Ectodermal cell (in vitro differentiated cells): ENCODE measurements around the gene ZNF486. TPM values are rescaled to one million over a fixed set of nuclear protein-coding genes. Genes with fewer than 3 reads are reported as not detected.
A peak's percentile ranks its signal among the peaks of the same experiment; 100 is the strongest.
"Not testable (repeated sequence)": the region's sequence is repeated elsewhere in the genome, so short reads cannot be mapped to it uniquely, and the experiment has no call there.

ENCODE experiments used
- H3K27ac ChIP-seq: 2 replicates; pipeline ENCODE4 v1.7.0; 2013; ENCODE audit warnings: mild to moderate bottlenecking, low read depth, low read length; ENCODE audit not compliant: insufficient read depth, poor library complexity, severe bottlenecking
- H3K27me3 ChIP-seq: 2 replicates; pipeline ENCODE4 v1.7.0; 2013; ENCODE audit warnings: mild to moderate bottlenecking, low read length; ENCODE audit not compliant: insufficient read depth, control insufficient read depth, poor library complexity, severe bottlenecking
- H3K36me3 ChIP-seq: one replicate; pipeline ENCODE4 v1.7.0; 2013; ENCODE audit warnings: low read length; ENCODE audit not compliant: control insufficient read depth, insufficient read depth
- H3K4me1 ChIP-seq: one replicate; pipeline ENCODE4 v1.7.0; 2013; ENCODE audit warnings: low read length; ENCODE audit not compliant: control insufficient read depth, insufficient read depth
- H3K4me3 ChIP-seq: 2 replicates; pipeline ENCODE4 v1.7.0; 2013; ENCODE audit warnings: low read depth, low read length, control low read depth; ENCODE audit not compliant: insufficient read depth
- H3K9me3 ChIP-seq: 2 replicates; pipeline ENCODE4 v1.7.0; 2013; ENCODE audit warnings: mild to moderate bottlenecking, low read length, moderate library complexity; ENCODE audit not compliant: control insufficient read depth
- WGBS, 2 experiments: methylation state at CpG; one replicate each; pipeline ENCODE4 v1.1.7; 2013; ENCODE audit warnings: missing lambda C conversion rate in 2 of 2; 5-methylcytosine and 5-hydroxymethylcytosine counted together
- polyA plus RNA-seq, 4 experiments: library from polyadenylated mRNA; stranded (reverse); fragments of 50-300 nt; gene quantifications; one replicate each; pipeline ENCODE4 v1.2.3, GENCODE V29; 2013

Gene ZNF486
- 15.3 TPM for polyA plus RNA-seq (2013, experiment 1 of 4)
- 19.3 TPM for polyA plus RNA-seq (2013, experiment 2 of 4)
- polyA plus RNA-seq (2013, experiment 3 of 4), result 10.9 TPM
- 12.7 TPM for polyA plus RNA-seq (2013, experiment 4 of 4)

DNA sequence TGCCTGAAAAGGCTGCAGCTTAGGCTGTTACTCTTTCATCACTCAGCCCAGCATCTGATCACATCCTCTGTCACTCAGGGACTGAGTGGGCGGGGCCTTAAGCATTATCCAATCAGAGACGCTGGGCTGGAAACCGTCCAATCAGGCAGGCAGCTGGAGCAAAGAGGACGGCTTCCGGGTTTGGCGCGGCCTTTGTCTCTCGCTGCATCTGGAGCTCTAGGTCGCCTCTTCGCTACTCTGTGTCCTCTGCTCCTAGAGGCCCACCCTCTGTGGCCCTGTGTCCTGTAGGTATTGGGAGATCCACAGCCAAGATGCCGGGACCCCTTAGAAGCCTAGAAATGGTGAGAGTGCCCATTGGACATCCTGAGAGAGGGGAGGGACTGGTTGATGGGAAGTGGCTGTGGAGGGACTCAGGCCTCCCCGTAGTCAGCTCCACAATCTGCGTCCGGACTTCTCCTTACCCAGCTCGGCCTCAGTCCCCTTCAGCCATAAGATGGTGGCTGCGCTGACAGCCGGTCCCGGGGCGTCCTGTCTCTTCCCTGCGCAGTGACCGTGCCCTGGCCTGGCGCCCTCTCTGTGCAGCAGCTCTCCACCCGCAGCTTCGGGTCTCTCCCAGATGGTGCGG lies at the start of gene ZNF486:
TSS of gene ZNF486 (plus strand) at position 195 of the 625 bp plus-strand sequence. CDS start at position 312, 117 bp downstream.
- Histone ChIP-seq H3K36me3 (peaks cover 23% of the 10 kb centered on the region), H3K9me3 (no peaks in the 10 kb centered on the region), H3K4me3 (peak within 1 kb of the TSS; percentile 61), H3K27ac (peak within 1 kb of the TSS; percentile 94), H3K27me3 (no peaks in the 10 kb centered on the region), H3K4me1 (no peaks in the 10 kb centered on the region)
- WGBS, 2 experiments, result 7 to 9% methylated on average over 25 of the region's 25 CpGs

DNA sequence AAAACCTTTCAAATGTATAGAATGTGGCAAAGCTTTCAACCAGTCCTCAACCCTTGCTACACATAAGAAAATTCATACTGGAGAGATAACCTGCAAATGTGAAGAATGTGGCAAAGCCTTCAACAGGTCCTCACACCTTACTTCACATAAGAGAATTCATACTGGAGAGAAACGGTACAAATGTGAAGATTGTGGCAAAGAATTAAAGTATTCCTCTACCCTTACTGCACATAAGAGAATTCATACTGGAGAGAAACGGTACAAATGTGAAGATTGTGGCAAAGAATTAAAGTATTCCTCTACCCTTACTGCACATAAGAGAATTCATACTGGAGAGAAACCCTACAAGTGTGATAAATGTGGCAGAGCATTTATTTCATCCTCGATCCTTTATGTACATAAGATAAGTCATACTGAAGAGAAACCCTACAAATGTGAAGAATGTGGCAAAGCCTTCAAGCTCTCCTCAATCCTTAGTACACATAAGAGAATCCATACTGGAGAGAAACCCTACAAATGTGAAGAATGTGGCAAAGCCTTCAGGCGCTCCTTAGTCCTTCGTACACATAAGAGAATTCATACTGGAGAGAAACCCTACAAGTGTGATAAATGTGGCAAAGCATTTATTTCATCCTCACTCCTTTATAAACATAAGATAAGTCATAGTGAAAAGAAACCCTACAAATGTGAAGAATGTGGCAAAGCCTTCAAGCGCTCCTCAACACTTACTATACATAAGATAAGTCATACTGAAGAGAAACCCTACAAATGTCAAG lies 48.8 kb upstream of the ZNF486 start:
- H3K36me3 ChIP-seq, result peaks cover 89% of the 10 kb centered on the region
- peaks cover 27% of the 10 kb centered on the region for H3K9me3 ChIP-seq
- WGBS, 2 experiments, result 96 to 100% methylated on average over 3 to 4 of the region's 6 CpGs
- not testable (repeated sequence) for H3K27me3 ChIP-seq, H3K27ac ChIP-seq, H3K4me3 ChIP-seq, H3K4me1 ChIP-seq

DNA sequence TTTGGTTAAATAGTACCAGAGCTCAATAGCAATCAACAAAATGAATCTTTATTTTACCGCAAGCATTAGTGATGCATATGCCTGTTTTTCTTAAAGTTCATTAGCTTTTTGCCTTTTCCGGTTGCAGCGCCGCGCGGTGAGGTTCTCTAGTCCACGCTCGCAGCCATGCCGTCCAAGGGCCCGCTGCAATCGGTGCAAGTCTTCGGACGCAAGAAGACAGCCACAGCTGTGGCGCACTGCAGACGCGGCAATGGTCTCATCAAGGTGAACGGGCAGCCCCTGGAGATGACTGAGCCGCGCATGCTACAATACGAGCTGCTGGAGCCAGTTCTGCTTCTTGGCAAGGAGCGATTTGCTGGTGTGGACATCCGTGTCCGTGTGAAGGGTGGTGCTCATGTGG lies 42.1 kb upstream of the ZNF486 start:
- peaks cover 60% of the 10 kb centered on the region for H3K36me3 ChIP-seq

DNA sequence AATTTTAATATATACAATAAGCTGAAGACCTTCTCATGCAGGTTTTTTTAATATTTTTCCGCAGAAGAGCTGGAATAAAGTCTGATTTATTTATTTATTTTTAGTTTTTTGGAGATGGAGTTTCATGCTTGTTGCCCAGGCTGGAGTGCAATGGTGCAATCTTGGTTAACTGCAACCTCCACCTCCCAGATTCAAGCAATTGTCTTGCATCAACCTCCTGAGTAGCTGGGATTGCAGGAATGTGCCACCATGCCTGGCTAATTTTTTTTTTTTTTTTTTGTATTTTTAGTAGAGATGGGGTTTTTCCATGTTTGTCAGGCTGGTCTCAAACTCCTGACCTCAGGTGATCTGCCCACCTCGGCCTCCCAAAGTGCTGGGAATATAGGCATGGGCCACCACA lies 34.1 kb upstream of the ZNF486 start:
- not testable (repeated sequence) for H3K9me3 ChIP-seq, H3K36me3 ChIP-seq
- 91 to 96% methylated on average over 2 of the region's 2 CpGs for WGBS, 2 experiments

More for the DNA sequence above, 42.1 kb upstream of the ZNF486 start:
- H3K4me3 ChIP-seq, result no peak overlapping the region
- no peaks in the 10 kb centered on the region for H3K4me1 ChIP-seq
- H3K27ac ChIP-seq, result no peak overlapping the region
- 96% methylated on average over 23 of the region's 23 CpGs for WGBS, 2 experiments
- H3K27me3 ChIP-seq, result no peaks in the 10 kb centered on the region
- H3K9me3 ChIP-seq, result peaks cover 7% of the 10 kb centered on the region

DNA sequence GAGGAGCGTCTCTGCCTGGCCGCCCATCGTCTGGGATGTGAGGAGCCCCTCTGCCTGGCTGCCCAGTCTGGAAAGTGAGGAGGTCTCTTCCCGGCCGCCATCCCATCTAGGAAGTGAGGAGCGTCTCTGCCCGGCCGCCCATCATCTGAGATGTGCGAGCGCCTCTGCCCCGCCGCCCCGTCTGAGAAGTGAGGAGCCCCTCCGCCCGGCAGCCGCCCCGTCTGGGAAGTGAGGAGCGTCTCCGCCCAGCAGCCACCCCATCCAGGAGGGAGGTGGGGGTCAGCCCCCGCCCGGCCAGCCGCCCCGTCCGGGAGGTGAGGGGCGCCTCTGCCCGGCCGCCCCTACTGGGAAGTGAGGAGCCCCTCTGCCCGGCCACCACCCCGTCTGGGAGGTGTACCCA lies 29.3 kb upstream of the ZNF486 start:
- H3K27me3 ChIP-seq, H3K9me3 ChIP-seq, H3K36me3 ChIP-seq, H3K27ac ChIP-seq, H3K4me3 ChIP-seq, H3K4me1 ChIP-seq: not testable (repeated sequence)
- 95 to 96% methylated on average over 19 to 20 of the region's 29 CpGs for WGBS, 2 experiments

More for the DNA sequence above, 34.1 kb upstream of the ZNF486 start:
- H3K4me1 ChIP-seq, H3K27me3 ChIP-seq, H3K4me3 ChIP-seq, H3K27ac ChIP-seq: not testable (repeated sequence)

DNA sequence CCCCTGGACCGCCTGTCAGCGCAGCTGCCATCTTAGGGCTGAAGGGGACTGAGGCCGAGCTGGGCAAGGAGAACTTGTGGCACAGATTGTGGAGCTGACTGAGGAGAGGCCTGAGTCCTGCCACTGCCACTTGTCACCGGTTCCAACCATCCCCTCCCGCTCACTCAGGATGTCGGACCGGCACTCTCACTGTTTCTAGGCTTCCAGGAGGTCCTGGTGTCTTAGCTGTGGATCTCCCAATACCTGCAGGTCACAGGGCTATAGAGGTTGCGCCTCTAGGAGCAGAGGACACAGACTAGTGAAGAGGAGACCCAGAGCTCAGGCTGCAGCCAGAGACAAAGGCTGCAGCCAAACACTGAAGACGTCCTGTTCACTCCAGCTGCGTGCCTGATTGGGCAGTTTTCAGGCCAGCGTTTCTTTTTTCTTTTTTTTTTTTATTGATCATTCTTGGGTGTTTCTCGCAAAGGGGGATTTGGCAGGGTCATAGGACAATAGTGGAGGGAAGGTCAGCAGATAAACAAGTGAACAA lies 15.3 kb upstream of the ZNF486 start:
- H3K36me3 ChIP-seq, result no peaks in the 10 kb centered on the region
- H3K4me3 ChIP-seq, result no peak overlapping the region
- H3K9me3 ChIP-seq, result no peaks in the 10 kb centered on the region
- H3K27ac ChIP-seq, result peak overlapping the region; percentile 84
- 82 to 85% methylated on average over 11 of the region's 12 CpGs for WGBS, 2 experiments
- peaks cover 8% of the 10 kb centered on the region for H3K4me1 ChIP-seq
- H3K27me3 ChIP-seq, result no peaks in the 10 kb centered on the region

DNA sequence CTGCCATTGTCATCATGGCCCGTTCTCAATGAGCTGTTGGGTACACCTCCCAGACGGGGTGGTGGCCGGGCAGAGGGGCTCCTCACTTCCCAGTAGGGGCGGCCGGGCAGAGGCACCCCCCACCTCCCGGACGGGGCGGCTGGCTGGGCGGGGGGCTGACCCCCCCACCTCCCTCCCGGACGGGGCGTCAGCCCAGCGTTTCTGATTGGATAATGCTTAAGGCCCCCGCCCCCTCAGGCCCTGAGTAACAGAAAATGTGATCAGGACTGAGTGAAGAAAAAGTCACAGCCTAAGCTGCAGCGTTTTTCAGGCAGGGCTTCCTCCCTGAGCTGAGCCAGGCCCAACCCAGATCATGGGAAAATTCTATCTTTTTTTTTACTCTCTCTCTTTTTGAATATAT lies 14.5 kb upstream of the ZNF486 start:
- H3K36me3 ChIP-seq, H3K9me3 ChIP-seq, H3K27ac ChIP-seq, H3K4me1 ChIP-seq, H3K27me3 ChIP-seq, H3K4me3 ChIP-seq: not testable (repeated sequence)
- 58 to 72% methylated on average over 12 of the region's 15 CpGs for WGBS, 2 experiments

DNA sequence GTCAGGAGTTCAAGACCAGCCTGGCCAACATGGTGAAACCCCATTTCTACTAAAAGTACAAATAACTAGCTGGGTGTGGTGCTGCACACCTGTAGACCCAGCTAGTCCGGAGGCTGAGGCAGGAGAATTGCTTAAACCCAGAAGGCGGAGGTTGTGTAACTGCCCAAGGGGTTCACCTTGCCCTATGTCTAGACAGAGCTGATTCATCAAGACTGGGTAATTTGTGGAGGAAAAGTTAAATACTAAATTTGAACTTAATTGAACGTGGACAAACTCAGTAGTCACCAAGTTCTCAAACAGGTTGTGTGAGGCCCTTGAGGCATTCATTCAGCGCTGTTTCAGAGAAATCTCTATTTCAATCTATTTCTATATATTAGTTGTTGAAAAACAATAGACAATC lies 13.7 kb upstream of the ZNF486 start:
- Histone ChIP-seq H3K4me1 (peaks cover 8% of the 10 kb centered on the region), H3K27ac (no peak overlapping the region), H3K36me3 (no peaks in the 10 kb centered on the region), H3K27me3 (no peaks in the 10 kb centered on the region), H3K4me3 (no peak overlapping the region), H3K9me3 (no peaks in the 10 kb centered on the region)
- 94 to 96% methylated on average over 4 of the region's 4 CpGs for WGBS, 2 experiments

DNA sequence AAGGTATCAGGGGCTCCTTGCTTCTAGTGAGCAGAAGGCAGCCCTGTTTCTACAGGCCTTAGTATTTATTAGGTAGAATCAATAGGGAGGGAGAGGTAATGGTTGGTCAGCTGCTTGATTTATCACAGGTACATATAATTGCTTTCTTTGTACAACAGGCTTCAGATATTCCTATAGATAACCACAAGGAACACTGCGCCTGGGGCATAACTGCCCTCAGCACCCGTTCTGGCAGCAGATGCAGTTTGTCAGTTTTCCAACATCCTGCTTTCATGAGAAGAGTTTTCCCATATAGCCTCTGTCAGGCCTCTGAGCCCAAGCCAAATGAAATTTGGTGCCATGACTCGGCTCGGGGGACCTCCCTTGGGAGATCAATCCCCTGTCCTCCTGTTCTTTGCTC lies 12.4 kb upstream of the ZNF486 start:
- H3K36me3 ChIP-seq, result no peaks in the 10 kb centered on the region
- no peak overlapping the region for H3K4me3 ChIP-seq
- no peaks in the 10 kb centered on the region for H3K9me3 ChIP-seq
- H3K27ac ChIP-seq, result no peak overlapping the region
- H3K4me1 ChIP-seq, result peaks cover 8% of the 10 kb centered on the region
- H3K27me3 ChIP-seq, result no peaks in the 10 kb centered on the region
- WGBS, 2 experiments, result 94% methylated on average over 4 of the region's 4 CpGs

DNA sequence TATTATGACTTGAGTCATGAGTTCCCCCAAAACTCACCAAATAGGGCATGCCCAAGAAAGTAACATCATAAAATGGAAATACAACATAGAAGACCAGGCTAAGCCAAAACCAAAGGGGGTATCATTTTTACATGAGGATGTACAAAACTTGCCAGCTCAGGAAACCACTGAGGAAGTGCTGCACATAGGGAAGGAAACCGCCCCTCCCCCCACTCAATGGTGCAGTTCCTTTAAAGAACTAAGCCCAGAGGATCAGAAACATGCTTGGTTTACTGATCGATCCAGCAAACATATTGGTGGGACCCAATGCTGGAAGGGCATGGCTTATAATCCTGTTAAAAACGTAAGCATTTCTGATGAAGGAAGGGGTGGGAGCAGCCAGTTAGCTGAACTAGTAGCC lies 4.2 kb upstream of the ZNF486 start:
- Histone ChIP-seq H3K4me3 (no peak overlapping the region), H3K9me3 (no peaks in the 10 kb centered on the region), H3K36me3 (no peaks in the 10 kb centered on the region), H3K27ac (no peak overlapping the region), H3K4me1 (no peaks in the 10 kb centered on the region), H3K27me3 (no peaks in the 10 kb centered on the region)
- WGBS, 2 experiments, result 91% methylated on average over 3 of the region's 3 CpGs
